ENCODE results near the gene PARD3. TPM values are rescaled to one million over a fixed set of nuclear protein-coding genes. Genes with fewer than 3 reads are reported as not detected.

The PARD3 gene
- total RNA-seq, 1 experiment from 2014 or later: 57.4 TPM

- H4K20me1 ChIP-seq (ENCODE audit: insufficient read depth): peaks cover 7% of the 10 kb centered on the region; the same call in 1 of the 2 replicates
- no peaks in the 10 kb centered on the region for H3K9me2 ChIP-seq (ENCODE audit: insufficient read depth)
- CTCF ChIA-PET: no interaction called here
- H2AFZ ChIP-seq: no peak overlapping the region
- DNase-seq: no peak
- H3K27me3 ChIP-seq (ENCODE audit: insufficient read depth, low read depth): no peaks in the 10 kb centered on the region
- H3K4me1 ChIP-seq (replicated peaks; ENCODE audit: insufficient read depth): peaks cover 4% of the 10 kb centered on the region
- H3K79me2 ChIP-seq (ENCODE audit: low read depth): 0 out of 2 replicates have a peak, but pooled peaks cover 18% of the 10 kb centered on the region
- no peaks in the 10 kb centered on the region for H3K36me3 ChIP-seq (ENCODE audit: low read depth)
- no TSS peak for BruUV-seq (replicated peaks)
- intact Hi-C loops (cut with micrococcal nuclease; ENCODE audit: unreplicated experiment): no loop called here
- no peak overlapping the region for H3K4me3 ChIP-seq
- H3F3A ChIP-seq (ENCODE audit: insufficient read depth, low read depth): peaks cover 10% of the 10 kb centered on the region; the same call in 1 of the 2 replicates
- H3K9me3 ChIP-seq (ENCODE audit: insufficient read depth, low read depth): no peaks in the 10 kb centered on the region
- no peak overlapping the region for H3K4me2 ChIP-seq
- TF ChIP-seq, protein P1, sequence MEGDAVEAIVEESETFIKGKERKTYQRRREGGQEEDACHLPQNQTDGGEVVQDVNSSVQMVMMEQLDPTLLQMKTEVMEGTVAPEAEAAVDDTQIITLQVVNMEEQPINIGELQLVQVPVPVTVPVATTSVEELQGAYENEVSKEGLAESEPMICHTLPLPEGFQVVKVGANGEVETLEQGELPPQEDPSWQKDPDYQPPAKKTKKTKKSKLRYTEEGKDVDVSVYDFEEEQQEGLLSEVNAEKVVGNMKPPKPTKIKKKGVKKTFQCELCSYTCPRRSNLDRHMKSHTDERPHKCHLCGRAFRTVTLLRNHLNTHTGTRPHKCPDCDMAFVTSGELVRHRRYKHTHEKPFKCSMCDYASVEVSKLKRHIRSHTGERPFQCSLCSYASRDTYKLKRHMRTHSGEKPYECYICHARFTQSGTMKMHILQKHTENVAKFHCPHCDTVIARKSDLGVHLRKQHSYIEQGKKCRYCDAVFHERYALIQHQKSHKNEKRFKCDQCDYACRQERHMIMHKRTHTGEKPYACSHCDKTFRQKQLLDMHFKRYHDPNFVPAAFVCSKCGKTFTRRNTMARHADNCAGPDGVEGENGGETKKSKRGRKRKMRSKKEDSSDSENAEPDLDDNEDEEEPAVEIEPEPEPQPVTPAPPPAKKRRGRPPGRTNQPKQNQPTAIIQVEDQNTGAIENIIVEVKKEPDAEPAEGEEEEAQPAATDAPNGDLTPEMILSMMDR (conservative IDR thresholded peaks at IDR 0.05): no peak
- TF ChIP-seq EZH2 (IDR thresholded peaks at IDR 0.05; ENCODE audit: low read depth): no peak
- POLR2A ChIA-PET (ENCODE audit: unreplicated experiment): no interaction called here
- H3K27ac ChIP-seq: no peak overlapping the region
Observed at GRCh38 chr10:34585422-34586112, 229.5 kb downstream of the PARD3 start.

GRCh38 chr10:34584164-34584563 is 230.9 kb downstream of the PARD3 start:
- ChIA-PET POLR2A (ENCODE audit: unreplicated experiment) (no interaction called here), CTCF (no interaction called here)
- Histone ChIP-seq H3K9me3 (ENCODE audit: insufficient read depth, low read depth) (no peaks in the 10 kb centered on the region), H2AFZ (no peak overlapping the region), H3K4me3 (no peak overlapping the region), H3K4me1 (replicated peaks; ENCODE audit: insufficient read depth) (peaks cover 8% of the 10 kb centered on the region), H3F3A (ENCODE audit: insufficient read depth, low read depth) (peaks cover 15% of the 10 kb centered on the region; the same call in 1 of the 2 replicates), H3K9me2 (ENCODE audit: insufficient read depth) (no peaks in the 10 kb centered on the region), H3K36me3 (ENCODE audit: low read depth) (no peaks in the 10 kb centered on the region), H3K27me3 (ENCODE audit: insufficient read depth, low read depth) (no peaks in the 10 kb centered on the region), H3K79me2 (ENCODE audit: low read depth) (0 out of 2 replicates have a peak, but pooled peaks cover 26% of the 10 kb centered on the region), H4K20me1 (ENCODE audit: insufficient read depth) (peaks cover 7% of the 10 kb centered on the region; the same call in 1 of the 2 replicates), H3K4me2 (no peak overlapping the region), H3K27ac (no peak overlapping the region)
- intact Hi-C loops (cut with micrococcal nuclease; ENCODE audit: unreplicated experiment): no loop called here
- TF ChIP-seq EZH2 (IDR thresholded peaks at IDR 0.05; ENCODE audit: low read depth): no peak
- TF ChIP-seq, protein P1 (conservative IDR thresholded peaks at IDR 0.05): no peak
- no TSS peak for BruUV-seq (replicated peaks)
- no peak for DNase-seq

DNA sequence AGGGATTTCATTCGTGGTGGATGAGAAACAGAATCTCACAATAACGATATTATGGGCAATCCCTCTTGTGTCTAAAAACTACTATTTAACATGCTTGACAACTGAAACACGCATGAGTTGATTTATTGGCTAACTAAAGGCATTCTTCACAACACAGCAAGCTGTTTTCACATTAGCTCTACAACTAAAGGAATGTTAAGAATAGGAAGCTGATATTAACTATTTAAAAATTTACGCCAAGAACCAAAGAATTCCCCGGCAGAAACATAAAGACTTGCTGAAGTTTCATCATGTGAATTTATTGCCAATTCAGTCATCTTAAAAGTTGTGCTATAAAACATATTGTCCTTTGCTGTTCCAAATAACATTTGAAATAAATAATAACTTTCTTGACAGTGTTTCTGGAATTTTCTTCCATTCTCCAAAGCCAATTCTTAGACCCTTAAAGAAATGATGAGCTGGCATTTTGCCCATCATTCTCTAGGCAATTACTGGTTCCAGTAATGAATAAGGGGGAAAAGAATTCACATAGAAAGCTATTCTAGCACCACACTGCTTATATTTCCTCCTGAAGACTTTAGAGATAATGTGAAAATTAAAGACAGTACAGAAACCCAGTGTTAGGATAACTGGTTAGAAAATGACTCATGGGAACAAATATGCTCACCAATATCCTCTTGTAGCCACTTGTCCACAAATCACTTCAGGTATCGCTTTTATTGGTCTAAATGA is 233.1 kb downstream of the PARD3 start:
- TF ChIP-seq, protein P1 (conservative IDR thresholded peaks at IDR 0.05): no peak
- TF ChIP-seq EZH2 (IDR thresholded peaks at IDR 0.05; ENCODE audit: low read depth): no peak
- peaks cover 8% of the 10 kb centered on the region for H3K4me1 ChIP-seq (replicated peaks; ENCODE audit: insufficient read depth)
- no peaks in the 10 kb centered on the region for H3K36me3 ChIP-seq (ENCODE audit: low read depth)
- no peak overlapping the region for H2AFZ ChIP-seq
- intact Hi-C loops (cut with micrococcal nuclease; ENCODE audit: unreplicated experiment): no loop called here
- no peak for DNase-seq
- H3K9me3 ChIP-seq (ENCODE audit: insufficient read depth, low read depth): no peaks in the 10 kb centered on the region
- H3K9me2 ChIP-seq (ENCODE audit: insufficient read depth): no peaks in the 10 kb centered on the region
- no TSS peak for BruUV-seq (replicated peaks)
- POLR2A ChIA-PET (ENCODE audit: unreplicated experiment): interaction anchor here (0.5 to 0.9 kb wide), 3 partner anchors 55 to 174 kb away, joined by 3 to 5 read pairs (median 4); no protein-coding TSS in a partner anchor
- CTCF ChIA-PET: no interaction called here
- H3K4me2 ChIP-seq: no peak overlapping the region
- peaks cover 15% of the 10 kb centered on the region; the same call in 1 of the 2 replicates for H3F3A ChIP-seq (ENCODE audit: insufficient read depth, low read depth)
- no peaks in the 10 kb centered on the region for H3K27me3 ChIP-seq (ENCODE audit: insufficient read depth, low read depth)
- H4K20me1 ChIP-seq (ENCODE audit: insufficient read depth): peaks cover 7% of the 10 kb centered on the region
- H3K79me2 ChIP-seq (ENCODE audit: low read depth): 0 out of 2 replicates have a peak, but pooled peaks cover 15% of the 10 kb centered on the region
- H3K4me3 ChIP-seq: no peak overlapping the region
- H3K27ac ChIP-seq: no peak overlapping the region
